ENCODE data around the gene KCNT1. TPM values are rescaled to one million over a fixed set of nuclear protein-coding genes. Genes with fewer than 3 reads are reported as not detected.

KCNT1 gene
- polyA plus RNA-seq, 1 donor (not counting 4 experiments of a cell fraction or from before 2014, with no cell fraction given) = not detected

DNA sequence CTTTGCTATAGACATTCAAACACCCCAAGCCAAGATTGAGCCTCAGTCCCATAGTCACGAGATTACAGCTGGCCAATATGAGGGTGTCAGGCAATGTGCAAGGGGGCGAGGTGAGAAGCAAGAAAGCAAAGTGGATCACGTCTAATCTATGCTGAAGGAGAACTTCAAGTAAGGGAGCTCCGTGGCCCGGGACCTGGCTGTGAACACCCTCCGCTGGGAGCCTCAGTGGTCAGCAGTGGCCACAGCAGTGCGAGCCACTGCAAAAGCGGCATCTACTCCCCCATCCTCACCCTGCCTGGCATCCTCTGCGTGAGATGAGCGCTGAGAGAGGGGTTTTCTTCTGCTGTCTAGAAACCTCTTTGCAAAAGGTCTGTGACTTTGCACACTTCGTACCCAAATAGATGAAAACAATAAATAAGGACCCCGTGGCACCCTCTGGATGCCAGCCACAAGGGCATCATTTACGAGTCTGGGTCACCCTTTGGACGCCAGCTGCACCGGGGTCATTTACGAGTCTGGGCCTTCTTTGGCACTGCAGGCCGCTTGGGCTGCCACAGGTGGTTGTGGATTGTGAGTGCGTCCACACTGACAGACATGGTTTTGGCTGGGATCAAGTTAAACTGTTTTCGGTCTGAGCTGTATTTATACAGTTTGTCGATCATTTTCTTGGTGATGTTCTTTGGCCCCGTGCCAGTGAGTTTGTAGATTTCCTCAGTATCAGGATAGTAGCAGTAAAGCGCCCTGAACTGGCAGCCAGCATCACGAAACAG lies 109.0 kb downstream of the KCNT1 start:
- Histone ChIP-seq H3K36me3 (ENCODE audit: control insufficient read depth in 2 of 2, extremely low read depth in 1 of 2, insufficient read depth in 2 of 2, low read length in 2 of 2) (peaks cover 13% of the 10 kb centered on the region in 2 experiments), H3K4me1 (ENCODE audit: control insufficient read depth, extremely low read depth, insufficient read depth, low read length) (no peaks in the 10 kb centered on the region), H3K9me3 (ENCODE audit: control insufficient read depth, low read depth, low read length) (no peaks in the 10 kb centered on the region), H3K27ac (ENCODE audit: control insufficient read depth, insufficient read depth, low read length) (no peak overlapping the region), H3K4me3 (ENCODE audit: control insufficient read depth in 2 of 3, extremely low read depth in 1 of 3, insufficient read depth in 2 of 3, low read depth in 1 of 3, low read length in 3 of 3) (no peak overlapping the region), H3K79me2 (ENCODE audit: control insufficient read depth, insufficient read depth, low read length) (no peaks in the 10 kb centered on the region), H2AFZ (ENCODE audit: control insufficient read depth, low read length) (no peak overlapping the region), H3K4me2 (ENCODE audit: control insufficient read depth, extremely low read depth, insufficient read depth, low read depth, low read length) (no peak overlapping the region), H3K9ac (ENCODE audit: control insufficient read depth, extremely low read depth, insufficient read depth, low read length) (no peak overlapping the region), H3K27me3 (ENCODE audit: control insufficient read depth, extremely low read depth, insufficient read depth, low read length) (no peaks in the 10 kb centered on the region), H3K9me1 (ENCODE audit: control insufficient read depth, extremely low read depth, insufficient read depth, low read length) (no peaks in the 10 kb centered on the region), H4K20me1 (ENCODE audit: control insufficient read depth, extremely low read depth, insufficient read depth, low read length) (no peaks in the 10 kb centered on the region)
- TF ChIP-seq EZH2 (IDR thresholded peaks at IDR 0.05; ENCODE audit: low read length) = no peak
- TF ChIP-seq, protein P1, sequence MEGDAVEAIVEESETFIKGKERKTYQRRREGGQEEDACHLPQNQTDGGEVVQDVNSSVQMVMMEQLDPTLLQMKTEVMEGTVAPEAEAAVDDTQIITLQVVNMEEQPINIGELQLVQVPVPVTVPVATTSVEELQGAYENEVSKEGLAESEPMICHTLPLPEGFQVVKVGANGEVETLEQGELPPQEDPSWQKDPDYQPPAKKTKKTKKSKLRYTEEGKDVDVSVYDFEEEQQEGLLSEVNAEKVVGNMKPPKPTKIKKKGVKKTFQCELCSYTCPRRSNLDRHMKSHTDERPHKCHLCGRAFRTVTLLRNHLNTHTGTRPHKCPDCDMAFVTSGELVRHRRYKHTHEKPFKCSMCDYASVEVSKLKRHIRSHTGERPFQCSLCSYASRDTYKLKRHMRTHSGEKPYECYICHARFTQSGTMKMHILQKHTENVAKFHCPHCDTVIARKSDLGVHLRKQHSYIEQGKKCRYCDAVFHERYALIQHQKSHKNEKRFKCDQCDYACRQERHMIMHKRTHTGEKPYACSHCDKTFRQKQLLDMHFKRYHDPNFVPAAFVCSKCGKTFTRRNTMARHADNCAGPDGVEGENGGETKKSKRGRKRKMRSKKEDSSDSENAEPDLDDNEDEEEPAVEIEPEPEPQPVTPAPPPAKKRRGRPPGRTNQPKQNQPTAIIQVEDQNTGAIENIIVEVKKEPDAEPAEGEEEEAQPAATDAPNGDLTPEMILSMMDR (optimal IDR thresholded peaks at IDR 0.05 in 1 of 3, IDR thresholded peaks at IDR 0.05 in 1 of 3, conservative IDR thresholded peaks at IDR 0.05 in 1 of 3; ENCODE audit: extremely low read depth in 1 of 3, insufficient read depth in 2 of 3, low read length in 3 of 3) = no peak
- FAIRE-seq (no peak), DNase-seq (ENCODE audit: low read depth, low spot score) (no peak)
- dilution Hi-C loops (cut with MboI; ENCODE audit: extremely low pct_ligation_motif_present, low sequenced_read_pairs) = no loop called here

DNA sequence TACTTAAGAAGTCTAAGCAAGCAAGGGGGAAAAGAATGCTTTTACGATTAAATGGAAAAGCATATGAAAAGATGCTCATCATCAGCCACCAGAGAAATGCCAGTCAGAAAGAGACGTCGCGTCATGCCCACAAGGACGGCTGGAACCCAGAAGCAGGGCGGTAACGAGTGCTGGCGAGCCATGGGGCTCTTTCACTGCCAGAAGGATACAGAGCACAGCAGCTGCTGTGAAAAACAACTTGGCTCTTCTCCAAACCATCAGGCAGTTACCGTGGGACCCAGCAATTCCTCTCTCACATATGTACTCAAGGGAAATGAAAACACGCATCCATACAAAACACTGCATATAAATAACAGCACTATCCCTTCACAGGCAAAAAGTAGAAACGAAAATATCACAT lies 109.8 kb downstream of the KCNT1 start:
- peaks cover 15 to 21% of the 10 kb centered on the region in 2 experiments for H3K36me3 ChIP-seq (ENCODE audit: control insufficient read depth in 2 of 2, extremely low read depth in 1 of 2, insufficient read depth in 2 of 2, low read length in 2 of 2)

More for the DNA sequence above, 109.8 kb downstream of the KCNT1 start:
- Histone ChIP-seq H3K9me1 (ENCODE audit: control insufficient read depth, extremely low read depth, insufficient read depth, low read length) (no peaks in the 10 kb centered on the region), H3K79me2 (ENCODE audit: control insufficient read depth, insufficient read depth, low read length) (no peaks in the 10 kb centered on the region), H3K4me1 (ENCODE audit: control insufficient read depth, extremely low read depth, insufficient read depth, low read length) (no peaks in the 10 kb centered on the region), H3K9ac (ENCODE audit: control insufficient read depth, extremely low read depth, insufficient read depth, low read length) (no peak overlapping the region), H3K27ac (ENCODE audit: control insufficient read depth, insufficient read depth, low read length) (no peak overlapping the region), H4K20me1 (ENCODE audit: control insufficient read depth, extremely low read depth, insufficient read depth, low read length) (no peaks in the 10 kb centered on the region), H3K9me3 (ENCODE audit: control insufficient read depth, low read depth, low read length) (no peaks in the 10 kb centered on the region), H3K4me3 (ENCODE audit: control insufficient read depth in 2 of 3, extremely low read depth in 1 of 3, insufficient read depth in 2 of 3, low read depth in 1 of 3, low read length in 3 of 3) (no peak overlapping the region), H3K4me2 (ENCODE audit: control insufficient read depth, extremely low read depth, insufficient read depth, low read depth, low read length) (no peak overlapping the region), H3K27me3 (ENCODE audit: control insufficient read depth, extremely low read depth, insufficient read depth, low read length) (no peaks in the 10 kb centered on the region), H2AFZ (ENCODE audit: control insufficient read depth, low read length) (no peak overlapping the region)
- TF ChIP-seq, protein P1 (optimal IDR thresholded peaks at IDR 0.05 in 1 of 3, IDR thresholded peaks at IDR 0.05 in 1 of 3, conservative IDR thresholded peaks at IDR 0.05 in 1 of 3; ENCODE audit: extremely low read depth in 1 of 3, insufficient read depth in 2 of 3, low read length in 3 of 3) = no peak
- no peak for TF ChIP-seq EZH2 (IDR thresholded peaks at IDR 0.05; ENCODE audit: low read length)
- DNase-seq (ENCODE audit: low read depth, low spot score) (no peak), FAIRE-seq (no peak)
- dilution Hi-C loops (cut with MboI; ENCODE audit: extremely low pct_ligation_motif_present, low sequenced_read_pairs) = no loop called here

Data from keratinocyte (primary cell).